ENCODE data around the gene FAU.
A peak's percentile ranks its signal among the peaks of the same experiment; 100 is the strongest.

- TF ChIP-seq, protein P1, sequence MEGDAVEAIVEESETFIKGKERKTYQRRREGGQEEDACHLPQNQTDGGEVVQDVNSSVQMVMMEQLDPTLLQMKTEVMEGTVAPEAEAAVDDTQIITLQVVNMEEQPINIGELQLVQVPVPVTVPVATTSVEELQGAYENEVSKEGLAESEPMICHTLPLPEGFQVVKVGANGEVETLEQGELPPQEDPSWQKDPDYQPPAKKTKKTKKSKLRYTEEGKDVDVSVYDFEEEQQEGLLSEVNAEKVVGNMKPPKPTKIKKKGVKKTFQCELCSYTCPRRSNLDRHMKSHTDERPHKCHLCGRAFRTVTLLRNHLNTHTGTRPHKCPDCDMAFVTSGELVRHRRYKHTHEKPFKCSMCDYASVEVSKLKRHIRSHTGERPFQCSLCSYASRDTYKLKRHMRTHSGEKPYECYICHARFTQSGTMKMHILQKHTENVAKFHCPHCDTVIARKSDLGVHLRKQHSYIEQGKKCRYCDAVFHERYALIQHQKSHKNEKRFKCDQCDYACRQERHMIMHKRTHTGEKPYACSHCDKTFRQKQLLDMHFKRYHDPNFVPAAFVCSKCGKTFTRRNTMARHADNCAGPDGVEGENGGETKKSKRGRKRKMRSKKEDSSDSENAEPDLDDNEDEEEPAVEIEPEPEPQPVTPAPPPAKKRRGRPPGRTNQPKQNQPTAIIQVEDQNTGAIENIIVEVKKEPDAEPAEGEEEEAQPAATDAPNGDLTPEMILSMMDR (tag by site-specific recombination; IDR thresholded peaks at IDR 0.05) = no peak
- TF ChIP-seq PBX3 (CRISPR knock-in tag; IDR thresholded peaks at IDR 0.05) = no peak
- TF ChIP-seq ZFP37 (tag by site-specific recombination; IDR thresholded peaks at IDR 0.05) = 0 out of 2 replicates have a peak, but pooled peaks have one; percentile 62
- peak; percentile 88 for TF ChIP-seq ZNF76 (tag by site-specific recombination; IDR thresholded peaks at IDR 0.05; ENCODE audit: borderline replicate concordance, low read depth)
- no peak for TF ChIP-seq HOXC10 (CRISPR knock-in tag; IDR thresholded peaks at IDR 0.05)
These were observed 25.7 kb downstream of the FAU start, which contains the start of gene VPS51 for GRCh38 chr11:65095974-65096806.

Data from HEK293 (cell line).